Endodermal cell (in vitro differentiated cells): ENCODE measurements around the gene PRPH2. TPM values are rescaled to one million over a fixed set of nuclear protein-coding genes. Genes with fewer than 3 reads are reported as not detected.

Source experiments
- DNase-seq: peaks from one replicate; pipeline ENCODE4 v3.0.0-alpha.2; 2017
- H3K27ac ChIP-seq: 2 replicates; pipeline ENCODE4 v1.5.1; 2013; ENCODE audit warnings: mild to moderate bottlenecking, low read depth, low read length, moderate library complexity
- H3K27me3 ChIP-seq: 2 replicates; pipeline ENCODE4 v1.6.1; 2013; ENCODE audit warnings: mild to moderate bottlenecking, low read length, moderate library complexity; ENCODE audit not compliant: insufficient read depth, control insufficient read depth, poor library complexity, severe bottlenecking
- H3K36me3 ChIP-seq: 2 replicates; pipeline ENCODE4 v1.7.0; 2013; ENCODE audit warnings: mild to moderate bottlenecking, low read length, moderate library complexity; ENCODE audit not compliant: control insufficient read depth, insufficient read depth
- H3K4me1 ChIP-seq: one replicate; pipeline ENCODE4 v1.7.0; 2013; ENCODE audit warnings: low read length; ENCODE audit not compliant: control insufficient read depth, insufficient read depth
- H3K4me3 ChIP-seq: 2 replicates; pipeline ENCODE4 v1.5.1; 2013; ENCODE audit warnings: mild to moderate bottlenecking, low read length, moderate library complexity
- H3K9ac ChIP-seq: 2 replicates; pipeline ENCODE4 v1.6.1; 2013; ENCODE audit warnings: mild to moderate bottlenecking, low read length, moderate library complexity; ENCODE audit not compliant: poor library complexity, severe bottlenecking; ENCODE audit errors: extremely low read depth
- H3K9me3 ChIP-seq: 2 replicates; pipeline ENCODE4 v1.6.1; 2013; ENCODE audit warnings: mild to moderate bottlenecking, low read length, moderate library complexity; ENCODE audit not compliant: control insufficient read depth
- H3K27ac Mint-ChIP-seq: 2 replicates; pipeline ENCODE4 v1.8.0; 2020; ENCODE audit warnings: mixed read lengths
- H3K27me3 Mint-ChIP-seq: 2 replicates; pipeline ENCODE4 v1.8.0; 2021; ENCODE audit warnings: mild to moderate bottlenecking, mixed read lengths; ENCODE audit not compliant: insufficient read depth
- H3K36me3 Mint-ChIP-seq: 2 replicates; pipeline ENCODE4 v1.8.0; 2020; ENCODE audit warnings: low read depth, mixed read lengths
- H3K4me1 Mint-ChIP-seq: 2 replicates; pipeline ENCODE4 v1.8.0; 2020; ENCODE audit warnings: mixed read lengths
- H3K4me3 Mint-ChIP-seq: 2 replicates; pipeline ENCODE4 v1.8.0; 2020; ENCODE audit warnings: mild to moderate bottlenecking, moderate library complexity, mixed read lengths
- H3K9me3 Mint-ChIP-seq: 2 replicates; pipeline ENCODE4 v1.8.0; 2020; ENCODE audit warnings: mild to moderate bottlenecking, mixed read lengths
- CTCF ChIP-seq: fragments of 200-600 bp; sonication (generic); conservative IDR thresholded peaks from 2 replicates; pipeline ENCODE4 v1.5.0; 2021; ENCODE audit warnings: antibody characterized with exemption, mild to moderate bottlenecking
- WGBS, 2 experiments: methylation state at CpG; one replicate each; pipeline versions ENCODE4 v1.1.5 to v1.1.7; 2013; ENCODE audit warnings: missing lambda C conversion rate in 2 of 2, mixed read lengths in 1 of 2; ENCODE audit not compliant: insufficient coverage in 1 of 2, insufficient read length in 1 of 2; 5-methylcytosine and 5-hydroxymethylcytosine counted together
- long read RNA-seq, 4 experiments: library from polyadenylated mRNA in 2 of 4; library from RNA in 1 of 4; library from capped mRNA in 1 of 4; stranded (forward) in 3 of 4; unstranded in 1 of 4; transcript quantifications; one replicate each; pipeline ENCODE4 v2.0.0, GENCODE V29; 2020 to 2021; ENCODE audit warnings: inconsistent platforms in 1 of 4
- polyA plus RNA-seq, 2 experiments: library from polyadenylated mRNA; stranded (reverse); fragments of 50-300 nt; gene quantifications; one replicate each; pipeline ENCODE4 v1.2.3, GENCODE V29; 2013
- total RNA-seq, 2 donors: library from RNA; stranded (reverse); fragmentation: NEBNext Ultra II Directional in 1 of 2; extraction: Animal tissue kit (Norgen Biotek cat#: 25700) in 1 of 2; gene quantifications; 2 replicates in 1 of 2; 3 replicates in 1 of 2; pipeline ENCODE4 v1.2.1, GENCODE V29; 2021

PRPH2 gene
- total RNA-seq, result under 1 TPM; 0.35 to 0.40 TPM
- 0.11 TPM for polyA plus RNA-seq (2013, experiment 1 of 2)
- polyA plus RNA-seq (2013, experiment 2 of 2), result not detected
- long read RNA-seq, experiment 1, partial matches to known transcripts, result 1 of 1 reads
- long read RNA-seq, experiment 1, other reads (novel, unspliced or antisense), result 0 of 1 reads
- long read RNA-seq, experiment 2, partial matches to known transcripts, result 1 of 1 reads
- long read RNA-seq, experiment 2, other reads (novel, unspliced or antisense), result 0 of 1 reads
- long read RNA-seq, experiment 3, partial matches to known transcripts, result 1 of 2 reads
- long read RNA-seq, experiment 3, other reads (novel, unspliced or antisense), result 0 of 2 reads
- long read RNA-seq, experiment 4, partial matches to known transcripts, result 1 of 1 reads
- long read RNA-seq, experiment 4, other reads (novel, unspliced or antisense), result 0 of 1 reads

DNA sequence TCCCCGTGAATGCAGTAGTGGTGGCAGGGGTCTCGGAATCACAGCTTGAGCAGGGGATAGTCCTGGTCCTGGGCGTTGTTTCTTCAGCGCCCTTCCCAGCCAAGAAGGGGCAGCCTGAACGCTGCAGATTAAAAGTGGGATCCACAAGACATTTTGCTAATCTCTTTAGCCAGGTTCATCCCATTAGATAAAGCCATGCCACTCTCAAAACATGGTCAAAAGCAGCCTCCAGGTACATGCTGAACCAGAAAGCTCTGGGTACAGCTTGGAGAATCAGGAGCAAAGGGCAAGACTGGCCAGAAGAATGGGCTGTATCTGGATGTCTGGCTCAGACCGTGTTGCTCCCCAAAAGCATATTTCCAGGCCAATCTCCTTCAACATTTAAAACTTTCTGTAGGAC, at the start of gene PRPH2:
Gene PRPH2, minus strand, starts transcription at position 101 of the 400 bp plus-strand sequence. CDS start 263 bp downstream, outside the sequence.
- Histone ChIP-seq H3K27ac (no peak within 1 kb of the TSS), H3K9ac (no peak within 1 kb of the TSS), H3K9me3 (no peaks in the 10 kb centered on the region), H3K36me3 (no peaks in the 10 kb centered on the region), H3K4me1 (peaks cover 6% of the 10 kb centered on the region), H3K4me3 (no peak within 1 kb of the TSS), H3K27me3 (no peaks in the 10 kb centered on the region)
- 90 to 94% methylated on average over 5 to 6 of the region's 6 CpGs for WGBS, 2 experiments
- no peak for TF ChIP-seq CTCF
- Mint-ChIP-seq H3K27me3 (no peaks in the 10 kb centered on the region), H3K27ac (no peak within 1 kb of the TSS), H3K36me3 (no peaks in the 10 kb centered on the region), H3K9me3 (no peaks in the 10 kb centered on the region), H3K4me1 (peaks cover 9% of the 10 kb centered on the region), H3K4me3 (no peak within 1 kb of the TSS)
- no peak for DNase-seq

GRCh38 chr6:42771741-42772100, 49.3 kb upstream of the PRPH2 start:
- peaks cover 12% of the 10 kb centered on the region for H3K4me1 Mint-ChIP-seq
- 68 to 75% methylated on average over 3 of the region's 3 CpGs for WGBS, 2 experiments
- Histone ChIP-seq H3K9ac (no peak overlapping the region), H3K36me3 (no peaks in the 10 kb centered on the region), H3K4me1 (no peaks in the 10 kb centered on the region), H3K4me3 (no peak overlapping the region), H3K27ac (no peak overlapping the region), H3K9me3 (no peaks in the 10 kb centered on the region), H3K27me3 (no peaks in the 10 kb centered on the region)
- peak overlapping the region; percentile 56 for H3K4me3 Mint-ChIP-seq
- DNase-seq, result no peak
- no peaks in the 10 kb centered on the region for H3K27me3 Mint-ChIP-seq
- H3K9me3 Mint-ChIP-seq, result no peaks in the 10 kb centered on the region
- no peak for TF ChIP-seq CTCF
- H3K36me3 Mint-ChIP-seq, result peaks cover 2% of the 10 kb centered on the region
- H3K27ac Mint-ChIP-seq, result peak overlapping the region; percentile 98

GRCh38 chr6:42769836-42770235, 47.4 kb upstream of the PRPH2 start:
- Mint-ChIP-seq H3K36me3 (peaks cover 2% of the 10 kb centered on the region), H3K9me3 (no peaks in the 10 kb centered on the region), H3K4me1 (peaks cover 12% of the 10 kb centered on the region), H3K27me3 (no peaks in the 10 kb centered on the region), H3K4me3 (no peak overlapping the region), H3K27ac (no peak overlapping the region)
- Histone ChIP-seq H3K27ac (no peak overlapping the region), H3K9ac (no peak overlapping the region), H3K36me3 (no peaks in the 10 kb centered on the region), H3K4me3 (no peak overlapping the region), H3K9me3 (no peaks in the 10 kb centered on the region), H3K4me1 (no peaks in the 10 kb centered on the region), H3K27me3 (no peaks in the 10 kb centered on the region)
- 94 to 100% methylated on average over 2 of the region's 2 CpGs for WGBS, 2 experiments
- no peak for DNase-seq
- no peak for TF ChIP-seq CTCF
